ENCODE results near the gene CLK4.

CLK4 gene

DNA sequence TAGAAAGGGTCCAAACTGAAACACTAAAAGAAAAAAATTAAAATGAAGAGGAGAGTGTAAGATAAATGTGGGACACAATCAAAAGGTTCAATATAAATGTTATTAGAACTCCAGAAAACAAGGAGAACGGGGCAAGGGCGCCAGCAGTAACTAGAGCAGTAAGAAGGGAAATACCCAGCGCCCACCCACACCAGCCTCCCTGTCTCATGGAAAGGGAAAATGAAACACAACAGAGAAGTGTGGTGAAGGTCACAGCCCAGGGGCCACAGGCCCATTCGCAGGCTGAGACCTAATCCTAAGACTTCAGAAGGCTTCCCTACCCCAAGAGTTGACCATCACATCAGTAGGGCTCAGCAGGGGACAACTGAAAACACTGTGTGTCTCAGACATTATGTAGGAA is 45.8 kb upstream of the CLK4 start:
- H2AFZ ChIP-seq (ENCODE audit: low read depth) = no peak overlapping the region
- H3K27ac ChIP-seq = no peak overlapping the region
- no peaks in the 10 kb centered on the region for H3K36me3 ChIP-seq (ENCODE audit: insufficient read depth)
- no peaks in the 10 kb centered on the region for H4K20me1 ChIP-seq (ENCODE audit: insufficient read depth)
- TF ChIP-seq, protein P1, sequence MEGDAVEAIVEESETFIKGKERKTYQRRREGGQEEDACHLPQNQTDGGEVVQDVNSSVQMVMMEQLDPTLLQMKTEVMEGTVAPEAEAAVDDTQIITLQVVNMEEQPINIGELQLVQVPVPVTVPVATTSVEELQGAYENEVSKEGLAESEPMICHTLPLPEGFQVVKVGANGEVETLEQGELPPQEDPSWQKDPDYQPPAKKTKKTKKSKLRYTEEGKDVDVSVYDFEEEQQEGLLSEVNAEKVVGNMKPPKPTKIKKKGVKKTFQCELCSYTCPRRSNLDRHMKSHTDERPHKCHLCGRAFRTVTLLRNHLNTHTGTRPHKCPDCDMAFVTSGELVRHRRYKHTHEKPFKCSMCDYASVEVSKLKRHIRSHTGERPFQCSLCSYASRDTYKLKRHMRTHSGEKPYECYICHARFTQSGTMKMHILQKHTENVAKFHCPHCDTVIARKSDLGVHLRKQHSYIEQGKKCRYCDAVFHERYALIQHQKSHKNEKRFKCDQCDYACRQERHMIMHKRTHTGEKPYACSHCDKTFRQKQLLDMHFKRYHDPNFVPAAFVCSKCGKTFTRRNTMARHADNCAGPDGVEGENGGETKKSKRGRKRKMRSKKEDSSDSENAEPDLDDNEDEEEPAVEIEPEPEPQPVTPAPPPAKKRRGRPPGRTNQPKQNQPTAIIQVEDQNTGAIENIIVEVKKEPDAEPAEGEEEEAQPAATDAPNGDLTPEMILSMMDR (conservative IDR thresholded peaks at IDR 0.05; ENCODE audit: low read depth, low read length) = no peak
- H3K4me2 ChIP-seq = no peak overlapping the region
- no peaks in the 10 kb centered on the region for H3K4me1 ChIP-seq (ENCODE audit: low read depth, poor library complexity, severe bottlenecking)
- no peak overlapping the region for H3K9ac ChIP-seq
- no peaks in the 10 kb centered on the region for H3K79me2 ChIP-seq (ENCODE audit: insufficient read depth, low read depth)
- H3K27me3 ChIP-seq (ENCODE audit: insufficient read depth, low read depth) = no peaks in the 10 kb centered on the region; the same call in 1 of the 2 replicates
- no peak overlapping the region for H3K4me3 ChIP-seq (IDR thresholded peaks at IDR 0.05; ENCODE audit: insufficient read depth, low read depth, low read length)

DNA sequence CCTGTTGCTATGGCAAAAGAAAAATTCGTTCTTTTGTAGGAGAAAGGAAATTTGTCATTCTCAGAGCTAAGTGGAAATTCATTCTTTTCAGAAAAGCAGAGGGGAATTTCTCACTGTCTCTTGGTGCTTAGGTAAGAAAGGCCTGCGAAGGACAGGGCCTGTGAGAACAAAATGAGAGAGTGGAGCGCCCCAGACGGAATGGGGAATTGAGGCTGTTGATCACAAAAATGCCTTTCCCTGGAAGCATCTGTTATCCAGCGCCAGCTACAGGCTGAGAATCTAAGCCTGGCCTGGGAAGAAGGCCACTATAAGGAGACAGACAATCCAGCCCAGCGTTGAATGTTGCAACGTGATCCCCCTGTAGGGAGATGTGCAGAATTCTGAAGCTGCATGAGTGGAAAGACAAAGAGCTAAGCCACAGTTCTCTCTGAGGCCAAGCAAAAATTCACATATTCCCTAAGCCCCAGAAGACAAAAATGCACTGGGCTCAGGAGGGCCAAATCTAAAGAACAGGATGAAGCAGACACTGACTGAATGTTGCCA is 44.8 kb upstream of the CLK4 start:
- TF ChIP-seq, protein P1 (conservative IDR thresholded peaks at IDR 0.05; ENCODE audit: low read depth, low read length) = no peak
- H3K79me2 ChIP-seq (ENCODE audit: insufficient read depth, low read depth) = no peaks in the 10 kb centered on the region
- H3K27me3 ChIP-seq (ENCODE audit: insufficient read depth, low read depth) = no peaks in the 10 kb centered on the region; the same call in 1 of the 2 replicates
- no peak overlapping the region for H3K4me2 ChIP-seq
- H3K4me1 ChIP-seq (ENCODE audit: low read depth, poor library complexity, severe bottlenecking) = no peaks in the 10 kb centered on the region
- no peak overlapping the region for H3K27ac ChIP-seq
- no peak overlapping the region for H3K4me3 ChIP-seq (IDR thresholded peaks at IDR 0.05; ENCODE audit: insufficient read depth, low read depth, low read length)
- H3K36me3 ChIP-seq (ENCODE audit: insufficient read depth) = no peaks in the 10 kb centered on the region
- no peak overlapping the region for H2AFZ ChIP-seq (ENCODE audit: low read depth)
- H3K9ac ChIP-seq = no peak overlapping the region
- H4K20me1 ChIP-seq (ENCODE audit: insufficient read depth) = no peaks in the 10 kb centered on the region

DNA sequence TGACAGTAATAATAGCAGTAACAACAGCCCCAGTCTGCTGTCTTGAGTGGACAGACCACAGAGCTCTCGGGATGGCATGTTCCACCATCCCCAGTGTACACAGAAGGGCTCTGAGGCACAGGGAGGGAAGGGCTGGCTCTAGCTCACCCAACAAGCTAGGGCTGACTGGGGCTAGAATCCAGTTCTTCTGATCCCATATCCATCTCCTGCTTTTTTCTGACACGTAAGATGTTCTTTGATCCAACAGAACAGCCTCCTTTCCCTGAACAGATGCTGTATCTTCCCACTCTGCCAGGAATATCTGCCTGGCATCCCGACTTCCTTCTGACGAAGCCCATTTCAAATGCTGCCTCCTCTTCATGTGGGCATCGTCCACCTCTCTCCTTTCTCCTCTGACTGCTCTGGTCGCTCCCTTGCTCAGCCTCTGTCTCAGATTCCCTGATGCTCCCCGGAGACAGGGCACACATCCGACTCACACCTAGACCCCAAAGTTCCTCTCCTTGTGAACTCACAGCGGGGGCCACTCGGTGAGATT is 43.6 kb upstream of the CLK4 start:
- no peaks in the 10 kb centered on the region; the same call in 1 of the 2 replicates for H3K27me3 ChIP-seq (ENCODE audit: insufficient read depth, low read depth)
- no peaks in the 10 kb centered on the region for H3K79me2 ChIP-seq (ENCODE audit: insufficient read depth, low read depth)
- no peak overlapping the region for H3K4me3 ChIP-seq (IDR thresholded peaks at IDR 0.05; ENCODE audit: insufficient read depth, low read depth, low read length)
- H3K9ac ChIP-seq = no peak overlapping the region
- no peaks in the 10 kb centered on the region for H3K36me3 ChIP-seq (ENCODE audit: insufficient read depth)
- no peaks in the 10 kb centered on the region for H4K20me1 ChIP-seq (ENCODE audit: insufficient read depth)
- no peak overlapping the region for H3K27ac ChIP-seq
- no peak overlapping the region for H3K4me2 ChIP-seq
- no peaks in the 10 kb centered on the region for H3K4me1 ChIP-seq (ENCODE audit: low read depth, poor library complexity, severe bottlenecking)
- TF ChIP-seq, protein P1 (conservative IDR thresholded peaks at IDR 0.05; ENCODE audit: low read depth, low read length) = no peak
- no peak overlapping the region for H2AFZ ChIP-seq (ENCODE audit: low read depth)

DNA sequence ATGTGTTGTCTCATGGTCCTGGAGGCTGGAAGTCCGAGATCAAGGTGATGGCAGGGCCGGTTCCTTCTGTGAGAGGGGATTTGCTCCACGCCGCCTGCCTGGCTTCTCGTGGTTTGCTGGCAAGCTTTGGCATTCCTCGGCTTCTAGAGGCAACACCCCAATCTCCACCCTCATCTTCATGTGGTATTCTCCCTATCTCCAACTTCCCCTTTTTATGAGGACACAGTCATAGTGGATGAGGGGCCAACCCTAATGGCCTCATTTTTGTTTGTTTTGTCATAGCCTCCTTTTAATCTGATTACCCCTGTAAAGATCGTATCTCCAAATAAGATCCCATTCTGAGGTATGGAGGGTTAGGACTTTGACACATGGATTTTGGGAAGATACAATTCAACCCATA is 41.7 kb upstream of the CLK4 start:
- H3K4me2 ChIP-seq = no peak overlapping the region
- H4K20me1 ChIP-seq (ENCODE audit: insufficient read depth) = no peaks in the 10 kb centered on the region
- H3K4me1 ChIP-seq (ENCODE audit: low read depth, poor library complexity, severe bottlenecking) = no peaks in the 10 kb centered on the region
- H3K79me2 ChIP-seq (ENCODE audit: insufficient read depth, low read depth) = no peaks in the 10 kb centered on the region
- H2AFZ ChIP-seq (ENCODE audit: low read depth) = no peak overlapping the region
- no peak overlapping the region for H3K9ac ChIP-seq
- TF ChIP-seq, protein P1 (conservative IDR thresholded peaks at IDR 0.05; ENCODE audit: low read depth, low read length) = no peak
- no peak overlapping the region for H3K27ac ChIP-seq
- no peak overlapping the region for H3K4me3 ChIP-seq (IDR thresholded peaks at IDR 0.05; ENCODE audit: insufficient read depth, low read depth, low read length)
- no peaks in the 10 kb centered on the region; the same call in 1 of the 2 replicates for H3K27me3 ChIP-seq (ENCODE audit: insufficient read depth, low read depth)
- H3K36me3 ChIP-seq (ENCODE audit: insufficient read depth) = no peaks in the 10 kb centered on the region
